T-helper 2 cell treated with Interferon-gamma antibody and Interleukin-4, amounts not matched to agents 5 μg/mL and 100 μg/mL, for 36 hours (primary cell): ENCODE measurements around the gene KCTD20.

ENCODE experiments used
- DNase-seq: peaks from one replicate; pipeline ENCODE4 v3.0.0; 2021; ENCODE audit warnings: low spot score
- H3K27ac Mint-ChIP-seq: one replicate; pipeline ENCODE4 v1.8.0; 2021; ENCODE audit warnings: mild to moderate bottlenecking, mixed read lengths
- H3K27me3 Mint-ChIP-seq: one replicate; pipeline ENCODE4 v1.8.0; 2021; ENCODE audit warnings: low read depth, mixed read lengths
- H3K36me3 Mint-ChIP-seq: one replicate; pipeline ENCODE4 v1.8.0; 2021; ENCODE audit warnings: low read depth, mixed read lengths
- H3K4me1 Mint-ChIP-seq: one replicate; pipeline ENCODE4 v1.8.0; 2021; ENCODE audit warnings: low read depth, mixed read lengths
- H3K4me3 Mint-ChIP-seq: one replicate; pipeline ENCODE4 v1.8.0; 2022; ENCODE audit warnings: mild to moderate bottlenecking, moderate library complexity, mixed read lengths
- H3K9me3 Mint-ChIP-seq: one replicate; pipeline ENCODE4 v1.8.0; 2021; ENCODE audit warnings: mixed read lengths

KCTD20 gene

GRCh38 chr6:36492621-36493020 is 49.8 kb downstream of the KCTD20 start:
- no peak overlapping the region for H3K27ac Mint-ChIP-seq

GRCh38 chr6:36493319-36493718 is 50.5 kb downstream of the KCTD20 start:
- peaks cover 72% of the 10 kb centered on the region for H3K36me3 Mint-ChIP-seq
- H3K27ac Mint-ChIP-seq, result peak overlapping the region; percentile 11
- H3K4me1 Mint-ChIP-seq, result peaks cover 9% of the 10 kb centered on the region
- no peaks in the 10 kb centered on the region for H3K27me3 Mint-ChIP-seq
- no peak for DNase-seq
- H3K9me3 Mint-ChIP-seq, result no peaks in the 10 kb centered on the region
- no peak overlapping the region for H3K4me3 Mint-ChIP-seq

More at GRCh38 chr6:36492621-36493020, 49.8 kb downstream of the KCTD20 start:
- peaks cover 74% of the 10 kb centered on the region for H3K36me3 Mint-ChIP-seq
- H3K9me3 Mint-ChIP-seq, result no peaks in the 10 kb centered on the region
- H3K4me3 Mint-ChIP-seq, result no peak overlapping the region
- H3K27me3 Mint-ChIP-seq, result no peaks in the 10 kb centered on the region
- no peak for DNase-seq
- peaks cover 9% of the 10 kb centered on the region for H3K4me1 Mint-ChIP-seq

- Mint-ChIP-seq H3K27me3 (no peaks in the 10 kb centered on the region), H3K36me3 (peaks cover 67% of the 10 kb centered on the region), H3K27ac (peak overlapping the region; percentile 52), H3K9me3 (no peaks in the 10 kb centered on the region), H3K4me1 (peaks cover 9% of the 10 kb centered on the region), H3K4me3 (no peak overlapping the region)
- no peak for DNase-seq
Observed at GRCh38 chr6:36493859-36494258, 51.1 kb downstream of the KCTD20 start.

- DNase-seq, result no peak
- H3K4me3 Mint-ChIP-seq, result no peak overlapping the region
- no peaks in the 10 kb centered on the region for H3K9me3 Mint-ChIP-seq
- no peaks in the 10 kb centered on the region for H3K27me3 Mint-ChIP-seq
- peaks cover 62% of the 10 kb centered on the region for H3K36me3 Mint-ChIP-seq
- H3K4me1 Mint-ChIP-seq, result peaks cover 11% of the 10 kb centered on the region
- H3K27ac Mint-ChIP-seq, result no peak overlapping the region
Observed at GRCh38 chr6:36495086-36495485, 52.3 kb downstream of the KCTD20 start.

- no peaks in the 10 kb centered on the region for H3K9me3 Mint-ChIP-seq
- H3K27me3 Mint-ChIP-seq, result no peaks in the 10 kb centered on the region
- H3K4me1 Mint-ChIP-seq, result peaks cover 1% of the 10 kb centered on the region
- no peak overlapping the region for H3K4me3 Mint-ChIP-seq
- no peak overlapping the region for H3K27ac Mint-ChIP-seq
- DNase-seq, result no peak
- peaks cover 51% of the 10 kb centered on the region for H3K36me3 Mint-ChIP-seq
Observed at GRCh38 chr6:36499918-36500317, 57.1 kb downstream of the KCTD20 start.

- Mint-ChIP-seq H3K27me3 (no peaks in the 10 kb centered on the region), H3K4me1 (peaks cover 6% of the 10 kb centered on the region), H3K9me3 (no peaks in the 10 kb centered on the region), H3K4me3 (no peak overlapping the region), H3K27ac (no peak overlapping the region), H3K36me3 (peaks cover 52% of the 10 kb centered on the region)
- DNase-seq, result no peak
Observed at GRCh38 chr6:36501686-36502085, 58.9 kb downstream of the KCTD20 start.

GRCh38 chr6:36504181-36504580 is 61.4 kb downstream of the KCTD20 start:
- no peak overlapping the region for H3K27ac Mint-ChIP-seq
- peaks cover 50% of the 10 kb centered on the region for H3K36me3 Mint-ChIP-seq

GRCh38 chr6:36504982-36505381 is 62.2 kb downstream of the KCTD20 start:
- Mint-ChIP-seq H3K9me3 (no peaks in the 10 kb centered on the region), H3K4me1 (peaks cover 10% of the 10 kb centered on the region), H3K27ac (no peak overlapping the region), H3K36me3 (peaks cover 54% of the 10 kb centered on the region), H3K4me3 (no peak overlapping the region), H3K27me3 (no peaks in the 10 kb centered on the region)
- DNase-seq, result no peak

More at GRCh38 chr6:36504181-36504580, 61.4 kb downstream of the KCTD20 start:
- H3K4me1 Mint-ChIP-seq, result peaks cover 12% of the 10 kb centered on the region
- H3K4me3 Mint-ChIP-seq, result no peak overlapping the region
- DNase-seq, result no peak
- no peaks in the 10 kb centered on the region for H3K9me3 Mint-ChIP-seq
- no peaks in the 10 kb centered on the region for H3K27me3 Mint-ChIP-seq

- Mint-ChIP-seq H3K27me3 (no peaks in the 10 kb centered on the region), H3K36me3 (peaks cover 64% of the 10 kb centered on the region), H3K27ac (no peak overlapping the region), H3K4me1 (peaks cover 10% of the 10 kb centered on the region), H3K4me3 (no peak overlapping the region), H3K9me3 (no peaks in the 10 kb centered on the region)
- DNase-seq, result no peak
Observed at GRCh38 chr6:36505744-36506534, 63.1 kb downstream of the KCTD20 start.

GRCh38 chr6:36506611-36507010 is 63.8 kb downstream of the KCTD20 start:
- Mint-ChIP-seq H3K27me3 (no peaks in the 10 kb centered on the region), H3K4me3 (no peak overlapping the region), H3K9me3 (no peaks in the 10 kb centered on the region), H3K27ac (no peak overlapping the region), H3K4me1 (peaks cover 10% of the 10 kb centered on the region), H3K36me3 (peaks cover 68% of the 10 kb centered on the region)
- no peak for DNase-seq

GRCh38 chr6:36508532-36508931 is 65.7 kb downstream of the KCTD20 start:
- peaks cover 10% of the 10 kb centered on the region for H3K4me1 Mint-ChIP-seq
- H3K36me3 Mint-ChIP-seq, result peaks cover 65% of the 10 kb centered on the region
- no peaks in the 10 kb centered on the region for H3K27me3 Mint-ChIP-seq
- H3K27ac Mint-ChIP-seq, result no peak overlapping the region
- DNase-seq, result no peak
- H3K9me3 Mint-ChIP-seq, result no peaks in the 10 kb centered on the region
- no peak overlapping the region for H3K4me3 Mint-ChIP-seq

GRCh38 chr6:36510365-36510764 is 67.6 kb downstream of the KCTD20 start:
- H3K27ac Mint-ChIP-seq, result no peak overlapping the region
- H3K36me3 Mint-ChIP-seq, result peaks cover 69% of the 10 kb centered on the region
- H3K4me1 Mint-ChIP-seq, result peaks cover 10% of the 10 kb centered on the region
- no peak overlapping the region for H3K4me3 Mint-ChIP-seq
- no peaks in the 10 kb centered on the region for H3K9me3 Mint-ChIP-seq
- no peak for DNase-seq
- H3K27me3 Mint-ChIP-seq, result no peaks in the 10 kb centered on the region

- Mint-ChIP-seq H3K27ac (no peak overlapping the region), H3K36me3 (peaks cover 65% of the 10 kb centered on the region), H3K9me3 (no peaks in the 10 kb centered on the region), H3K4me3 (no peak overlapping the region), H3K4me1 (peaks cover 3% of the 10 kb centered on the region), H3K27me3 (no peaks in the 10 kb centered on the region)
- DNase-seq, result no peak
Observed at GRCh38 chr6:36514554-36515456, 72.0 kb downstream of the KCTD20 start.

GRCh38 chr6:36515844-36516243 is 73.0 kb downstream of the KCTD20 start:
- no peak for DNase-seq
- Mint-ChIP-seq H3K36me3 (peaks cover 65% of the 10 kb centered on the region), H3K9me3 (no peaks in the 10 kb centered on the region), H3K4me1 (peaks cover 3% of the 10 kb centered on the region), H3K27ac (no peak overlapping the region), H3K4me3 (no peak overlapping the region), H3K27me3 (no peaks in the 10 kb centered on the region)
